Activated naive CD4-positive, alpha-beta T cell treated with anti-CD3 and anti-CD28 coated beads, Interleukin-2, amount 50 U/mL, for 16 hours (primary cell): ENCODE measurements around the gene FSHR.

Experiments used
- DNase-seq: peaks from one replicate; pipeline ENCODE4 v3.0.0-alpha.2; 2020

FSHR gene

DNA sequence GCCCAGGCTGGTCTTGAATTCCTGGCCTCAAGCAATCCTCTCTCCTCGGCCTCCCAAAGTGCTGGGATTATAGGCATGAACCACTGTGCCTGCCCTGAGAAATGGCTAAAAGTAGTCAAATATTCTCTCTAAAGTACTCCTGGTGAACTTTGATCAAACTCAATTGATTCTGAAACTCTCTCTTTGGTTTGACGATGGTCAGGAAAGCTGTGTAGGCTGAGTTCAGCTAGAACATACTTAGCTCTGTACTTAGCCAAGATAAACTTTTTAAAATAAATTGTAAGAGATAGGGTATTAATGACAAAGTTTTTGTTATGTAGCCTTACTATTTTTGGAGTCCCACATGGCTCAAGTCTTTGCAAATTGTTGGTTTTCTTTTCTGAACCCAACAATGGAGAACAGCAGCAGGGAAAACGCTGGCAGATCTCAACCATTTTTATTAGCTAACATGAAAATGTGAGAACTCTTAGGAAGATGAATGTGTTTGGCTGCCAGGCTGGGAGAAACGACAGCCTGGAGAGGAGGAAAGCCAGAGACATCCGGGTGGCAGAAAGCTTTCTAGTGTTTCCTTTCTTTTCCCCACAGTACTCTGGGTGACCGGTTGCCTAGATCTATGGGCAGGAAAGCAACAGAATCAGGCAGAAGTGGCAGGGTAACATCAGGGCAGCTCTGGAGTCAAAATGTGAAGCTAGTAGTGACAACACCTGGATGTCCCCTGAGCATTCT, 205.8 kb downstream of the FSHR start:
- no peak for DNase-seq

DNA sequence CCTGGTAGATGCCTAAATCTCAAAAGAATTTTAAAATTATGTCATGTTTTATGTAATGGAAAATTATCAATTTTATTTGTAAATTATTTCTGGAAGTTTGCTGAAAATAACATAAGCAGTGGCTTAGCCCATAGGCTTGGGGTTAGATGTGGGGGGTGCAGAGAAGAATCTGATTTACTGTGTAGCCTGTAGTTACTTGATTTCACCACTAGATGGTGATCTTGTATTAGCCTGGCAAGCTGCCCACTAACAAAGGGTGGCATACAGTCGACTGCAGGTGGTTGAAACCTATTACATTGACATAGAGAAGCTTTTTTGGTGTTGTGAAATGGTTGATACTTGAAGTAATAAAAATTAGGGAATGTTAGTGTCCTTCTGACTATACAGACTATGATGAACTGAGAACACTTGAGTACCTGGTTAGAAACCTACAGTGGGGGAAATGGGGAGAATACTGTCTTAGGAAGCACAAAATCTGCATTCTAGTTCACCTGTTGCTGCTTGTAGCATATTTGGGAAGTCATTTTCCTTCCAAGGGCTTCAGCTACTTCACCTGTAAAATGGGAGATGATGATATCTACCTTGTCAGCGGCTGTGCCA, 207.8 kb downstream of the FSHR start:
- DNase-seq, result no peak

DNA sequence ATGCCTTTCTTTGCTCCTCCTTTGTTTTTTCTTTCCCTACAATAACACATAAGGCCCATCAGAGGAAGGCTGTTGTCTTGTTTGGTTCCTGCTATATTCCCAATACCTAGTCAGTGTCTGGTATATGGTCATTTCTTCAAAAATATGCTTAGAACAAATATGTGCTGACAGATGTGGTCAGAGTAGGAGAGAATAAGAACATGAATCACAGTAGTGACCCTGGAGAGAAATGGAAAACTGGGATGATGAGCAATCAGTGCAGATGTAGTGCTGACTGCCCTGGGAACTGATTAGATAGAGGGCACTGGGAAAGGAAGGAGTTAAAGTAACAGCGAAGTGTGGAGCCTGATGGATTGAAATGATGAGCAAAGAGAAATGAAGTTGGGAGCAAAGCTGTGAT, 209.4 kb downstream of the FSHR start:
- DNase-seq, result no peak

DNA sequence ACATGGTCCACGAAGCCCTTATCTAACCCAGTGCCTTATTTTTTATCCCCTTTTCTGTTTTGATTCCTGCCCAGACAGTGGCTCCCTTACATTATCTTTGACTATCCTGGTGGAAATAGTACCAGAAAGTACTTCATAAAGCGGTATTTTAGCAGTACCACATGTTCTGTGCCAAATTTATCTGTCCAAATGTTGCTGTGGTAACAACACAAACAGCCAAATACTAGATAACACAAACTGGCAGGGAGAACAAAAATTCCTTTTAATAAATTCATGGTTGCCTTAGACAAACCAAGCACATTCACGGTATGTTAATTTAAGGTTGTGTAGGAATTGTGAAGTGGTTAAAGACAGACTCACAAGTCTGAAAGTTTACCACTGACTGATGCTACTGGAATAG, 210.9 kb downstream of the FSHR start:
- no peak for DNase-seq

DNA sequence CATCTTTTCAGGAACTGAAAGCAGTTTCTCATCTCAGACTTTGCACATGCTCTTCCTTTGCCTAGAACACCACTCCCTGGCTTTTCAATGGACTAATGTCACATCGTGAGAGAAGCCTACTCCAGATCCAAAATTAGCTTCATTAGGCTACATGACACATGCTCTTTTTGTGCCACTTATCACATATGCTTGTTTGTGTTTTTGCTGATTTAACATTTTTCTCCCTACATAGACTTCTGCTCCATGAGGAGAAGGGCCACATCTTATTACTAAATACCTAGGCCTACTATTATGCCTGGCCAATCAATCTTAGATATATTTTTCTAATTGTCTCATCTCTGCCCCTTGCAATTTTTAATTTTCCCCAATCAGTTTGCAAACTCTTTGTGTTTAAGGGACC, 212.4 kb downstream of the FSHR start:
- no peak for DNase-seq

DNA sequence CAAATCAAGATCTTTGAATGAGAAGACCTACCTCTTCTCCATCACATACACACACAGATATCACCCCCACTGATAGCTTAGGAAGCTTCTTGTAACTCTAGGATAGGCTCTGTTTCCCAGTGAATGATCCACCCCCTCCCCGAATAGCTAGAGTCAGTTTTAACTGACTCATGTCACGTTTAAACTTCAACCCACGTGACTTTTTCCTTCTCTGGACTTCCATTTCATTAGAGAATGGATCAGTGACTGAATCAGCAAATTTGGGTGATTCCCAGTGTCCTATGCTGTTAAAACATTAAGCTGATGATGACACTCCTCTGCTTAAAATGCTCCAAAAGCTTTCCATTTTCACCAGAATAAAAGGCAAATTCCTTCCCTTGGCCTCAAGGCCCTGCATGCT, 212.9 kb downstream of the FSHR start:
- no peak for DNase-seq

DNA sequence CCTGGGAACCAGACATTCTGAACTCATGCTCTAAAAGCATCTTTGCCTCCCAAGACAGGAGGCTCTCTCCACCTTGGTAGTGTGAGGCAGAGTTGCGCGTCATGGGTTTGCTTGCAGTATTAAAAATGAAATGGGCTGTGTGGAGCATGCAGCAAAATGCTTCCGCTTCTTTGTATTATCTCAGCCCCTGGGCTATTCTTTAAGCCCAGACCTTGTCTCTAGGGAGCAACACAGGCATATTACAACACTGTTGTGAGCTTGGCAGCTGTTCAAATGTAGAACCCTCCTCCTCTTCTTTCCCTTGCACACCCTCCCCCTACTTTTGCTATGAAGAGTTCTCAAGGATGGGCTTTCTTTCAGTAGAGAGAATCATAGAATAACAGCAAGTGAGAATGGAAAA, 213.7 kb downstream of the FSHR start:
- DNase-seq, result no peak

DNA sequence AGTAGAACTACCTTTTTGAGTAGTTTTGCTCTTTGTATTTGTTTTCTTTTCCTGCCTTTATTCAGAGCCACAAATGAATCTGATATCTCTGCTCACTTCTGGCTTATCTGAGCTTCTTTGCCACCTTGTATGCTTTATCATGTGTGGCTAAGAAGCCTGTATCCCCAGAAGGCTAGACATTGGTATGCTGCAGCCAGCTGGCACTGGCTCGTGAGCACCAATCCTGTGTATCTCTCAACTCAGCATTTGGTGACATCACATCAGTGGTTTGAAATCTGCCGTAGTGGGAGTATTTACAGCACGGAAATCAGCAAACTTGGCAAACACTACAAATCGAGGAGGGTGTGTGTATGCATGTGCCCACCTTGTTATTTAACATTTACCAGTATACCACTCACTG, 215.1 kb downstream of the FSHR start:
- DNase-seq, result no peak

DNA sequence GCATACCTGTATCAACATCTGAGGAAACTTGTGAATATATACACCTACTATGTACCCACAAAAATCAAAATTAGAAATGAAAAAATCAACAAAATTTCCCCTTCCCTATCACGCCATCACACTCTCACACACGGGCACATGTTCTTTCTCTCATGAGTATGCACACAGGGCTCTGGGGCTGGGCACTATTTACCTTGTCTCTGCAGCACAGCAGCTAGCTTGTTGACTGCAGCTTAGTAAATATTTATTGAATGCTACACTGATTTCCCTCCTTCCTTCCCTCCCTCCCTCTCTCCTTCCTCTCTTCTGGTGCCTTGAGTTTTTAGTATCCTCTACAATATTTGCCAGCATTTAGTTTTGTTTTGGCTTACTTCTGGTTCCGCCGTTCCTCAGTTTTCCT, 216.1 kb downstream of the FSHR start:
- no peak for DNase-seq

DNA sequence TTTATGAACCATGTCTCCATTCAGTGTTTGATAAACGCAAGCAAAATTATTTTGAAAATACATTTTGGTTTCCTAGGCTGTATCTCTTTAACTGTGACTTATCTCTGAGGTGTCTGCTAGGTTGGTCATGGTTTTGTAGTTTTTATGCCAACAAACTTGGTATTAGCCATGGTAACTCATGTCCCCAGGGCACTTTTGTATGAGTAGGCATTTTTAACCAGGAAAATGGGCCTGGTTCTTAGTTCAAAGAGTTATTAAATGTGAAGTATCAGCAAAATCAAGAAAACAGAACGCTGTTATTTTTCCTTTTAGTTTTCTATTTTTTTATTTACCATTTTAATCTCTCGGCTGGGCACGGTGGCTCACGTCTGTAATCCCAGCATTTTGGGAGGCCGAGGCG, 219.5 kb downstream of the FSHR start:
- DNase-seq, result no peak

DNA sequence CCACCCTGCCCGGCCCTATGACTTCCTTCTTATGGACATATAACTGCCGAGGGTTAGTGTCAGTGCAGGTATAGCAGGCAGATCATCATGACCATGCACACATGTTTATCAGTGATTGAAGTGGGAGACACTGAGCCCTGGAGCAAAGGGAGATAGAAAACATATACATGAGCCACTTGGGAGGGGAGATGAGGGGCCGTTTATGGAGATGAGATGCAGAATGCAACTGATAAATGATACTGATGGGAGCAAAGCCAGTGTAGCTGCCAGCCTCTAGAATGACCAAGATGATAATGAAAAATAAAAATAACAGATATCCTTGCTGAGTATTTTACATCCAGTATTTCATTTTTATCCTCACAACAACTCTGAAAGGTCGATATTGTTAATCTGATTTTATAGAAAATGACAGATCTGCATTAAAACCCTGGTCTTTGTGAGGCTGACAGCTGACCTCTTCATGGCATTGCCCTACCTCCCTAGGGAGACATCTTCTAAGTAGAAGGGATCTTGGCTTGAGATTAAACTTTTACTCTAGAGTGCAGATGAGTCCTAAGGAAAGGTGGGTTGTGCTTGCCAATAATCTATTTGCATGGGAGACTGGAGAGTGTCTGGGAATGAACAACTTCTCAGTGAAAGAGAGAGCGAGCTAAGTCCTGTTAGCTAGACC, 220.4 kb downstream of the FSHR start:
- no peak for DNase-seq

DNA sequence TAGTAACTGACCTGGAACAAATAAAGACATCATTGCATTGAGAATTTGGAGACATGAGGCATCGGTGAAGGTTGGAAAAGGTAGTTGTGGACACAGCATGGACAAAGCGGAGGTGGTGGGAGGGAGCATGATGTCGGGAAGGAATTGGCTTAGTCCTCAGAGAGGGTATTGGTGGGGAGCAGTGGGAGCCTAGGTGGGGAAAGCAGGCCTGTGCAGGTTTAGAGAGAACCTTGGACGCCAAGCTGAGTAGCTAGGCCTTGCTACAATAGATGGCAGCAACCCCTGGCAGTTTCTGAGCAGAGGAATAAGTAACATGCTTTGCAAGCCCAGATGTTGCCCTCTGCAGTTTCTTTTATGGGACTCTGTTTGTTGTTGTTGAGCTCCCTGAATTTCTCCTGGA, 221.6 kb downstream of the FSHR start:
- no peak for DNase-seq

DNA sequence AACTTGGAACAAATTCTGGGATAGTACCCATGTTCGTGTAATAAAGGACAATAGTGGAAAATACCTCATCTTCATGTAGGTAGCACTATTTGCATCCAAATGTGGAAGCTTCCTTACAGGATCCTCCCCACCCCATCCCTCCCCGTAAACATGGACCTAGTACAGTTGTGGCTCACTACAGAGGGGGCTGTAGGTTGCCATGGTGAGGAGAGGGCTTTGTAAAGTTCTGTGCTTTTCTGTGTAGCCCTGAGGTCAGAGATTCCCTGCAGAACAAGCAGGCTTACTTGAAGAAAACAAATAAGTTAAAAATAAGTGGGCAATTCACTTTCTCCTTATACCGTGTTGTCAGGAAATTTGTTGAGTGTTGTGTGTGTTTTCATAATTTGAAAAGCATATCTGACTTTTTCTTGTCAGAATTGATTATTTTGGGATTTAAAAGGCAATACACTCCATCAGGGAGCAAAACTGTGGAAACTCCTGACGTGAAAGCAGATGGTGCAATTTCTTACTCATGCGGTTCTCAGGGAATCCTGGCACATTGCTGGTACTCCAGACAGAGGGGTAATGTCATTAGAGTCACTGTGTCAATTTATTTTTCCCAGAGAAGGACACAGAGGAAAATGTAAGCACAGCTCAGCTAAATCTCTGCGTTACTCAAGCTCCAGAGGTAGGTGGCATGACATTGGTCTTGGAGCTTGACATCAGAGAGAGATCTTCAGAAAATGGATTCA, 224.6 kb downstream of the FSHR start:
- DNase-seq, result no peak

DNA sequence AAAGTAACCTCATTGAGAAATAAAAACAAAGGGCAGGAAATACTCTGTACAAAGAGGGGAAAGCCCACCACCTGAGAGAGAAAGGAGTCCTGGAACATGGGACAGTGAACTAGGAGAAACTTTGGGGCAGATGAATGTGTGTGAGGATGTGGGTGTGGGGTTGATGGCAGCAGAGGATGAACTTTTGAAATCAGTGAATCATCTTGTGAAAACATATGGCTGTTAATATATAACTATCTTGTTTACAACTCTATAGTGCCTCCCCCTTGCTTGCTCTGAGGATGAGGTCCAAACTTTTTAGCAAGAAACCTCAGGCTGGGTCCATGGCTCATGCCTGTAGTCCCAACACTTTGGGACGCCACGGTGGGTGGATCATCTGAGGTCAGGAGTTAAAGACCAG, 227.0 kb downstream of the FSHR start:
- no peak for DNase-seq

DNA sequence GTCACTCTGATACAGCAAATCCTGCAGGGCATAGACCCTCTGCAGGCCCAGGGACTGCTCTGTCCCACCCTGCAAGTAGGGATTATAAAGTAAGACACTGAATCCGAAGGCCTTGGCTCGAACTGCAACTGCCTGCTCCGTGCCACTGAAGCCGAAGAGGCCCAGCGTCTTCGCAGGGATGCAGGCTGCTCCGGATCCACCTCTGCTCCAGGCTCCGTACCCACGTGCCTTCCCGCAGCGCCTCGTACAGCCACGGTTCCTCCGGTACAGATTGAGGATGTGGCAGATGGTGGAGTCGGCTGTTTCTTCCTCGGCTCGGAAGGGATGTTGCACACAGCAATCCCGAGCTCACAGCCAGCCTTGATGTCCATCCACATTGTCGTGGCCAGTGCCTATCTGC, 238.4 kb downstream of the FSHR start:
- no peak for DNase-seq

DNA sequence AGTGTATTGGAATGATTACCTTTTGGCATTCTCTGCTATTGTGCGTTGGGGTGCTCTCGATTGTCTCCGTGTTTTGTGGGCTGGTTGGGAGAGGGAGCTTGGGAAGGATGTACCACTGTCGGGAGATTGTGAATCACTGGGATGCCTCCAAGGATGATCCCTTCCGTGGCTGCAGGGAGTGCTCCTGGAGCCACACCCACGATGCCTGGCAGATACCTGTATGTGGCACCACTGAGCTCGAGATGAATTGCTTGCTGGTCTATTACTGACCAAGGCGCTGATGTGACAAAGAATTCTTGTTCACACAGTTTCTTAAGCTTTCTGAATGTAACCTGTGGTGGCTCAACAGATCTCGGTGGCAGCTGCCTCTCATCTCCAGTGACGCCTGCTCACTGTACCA, 239.1 kb downstream of the FSHR start:
- no peak for DNase-seq

DNA sequence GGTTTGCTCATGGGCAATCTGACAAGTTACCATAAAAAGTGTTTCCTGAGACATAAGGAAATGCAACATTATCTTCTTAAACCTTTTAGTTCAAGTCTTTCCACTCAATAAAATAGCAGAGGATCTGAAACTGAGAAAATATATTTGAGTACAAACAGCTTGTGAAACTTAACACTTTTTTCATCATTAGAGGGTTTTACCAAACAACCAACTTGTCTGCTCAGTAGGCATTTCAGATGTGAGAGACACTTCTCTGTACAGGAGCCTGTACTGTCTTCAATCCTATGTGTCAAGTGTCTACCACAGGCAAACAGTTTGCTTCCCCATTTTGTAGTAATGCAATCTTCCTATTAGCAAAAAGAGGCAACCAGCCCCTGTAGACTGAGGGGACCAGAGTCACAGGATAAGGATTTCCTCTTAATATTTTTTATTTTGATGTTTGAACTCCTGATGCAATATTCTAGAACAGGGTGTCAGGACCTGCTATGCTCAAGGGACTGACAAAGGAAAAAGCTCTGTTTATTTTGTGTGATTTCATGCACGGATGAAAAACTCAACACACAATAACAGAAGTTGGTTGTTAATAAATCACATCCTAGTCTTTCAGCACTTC, 239.7 kb downstream of the FSHR start:
- DNase-seq, result no peak
